Measurements from ENCODE around the gene FIP1L1.
"Not testable (repeated sequence)": the region's sequence is repeated elsewhere in the genome, so short reads cannot be mapped to it uniquely, and the experiment has no call there.

Gene FIP1L1

DNA sequence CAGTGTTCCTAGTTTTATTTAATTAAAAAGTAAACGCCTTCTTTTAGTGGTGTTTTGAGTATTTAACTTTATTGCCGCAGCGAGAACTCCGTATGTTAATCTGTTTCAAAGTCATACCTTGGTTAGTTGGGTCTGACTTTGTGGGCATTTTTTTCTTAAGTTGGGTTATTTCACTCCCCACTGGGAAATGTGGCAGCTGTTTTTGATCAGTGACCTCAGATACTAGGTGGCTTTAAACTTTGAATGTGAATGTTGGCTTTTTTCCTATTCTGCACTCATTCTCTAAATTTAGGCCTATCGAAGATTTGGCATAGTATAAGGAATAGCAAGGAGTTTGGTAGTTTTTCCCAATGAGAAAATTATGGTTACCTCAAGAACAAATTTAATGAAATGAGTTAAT, 85.9 kb downstream of the FIP1L1 start:
- TF ChIP-seq SNAI2 (CRISPR knock-in tag; IDR thresholded peaks at IDR 0.05) (no peak), CSDC2 (CRISPR knock-in tag; IDR thresholded peaks at IDR 0.05) (no peak), ZFP30 (CRISPR knock-in tag; IDR thresholded peaks at IDR 0.05) (no peak), ZNF70 (CRISPR knock-in tag; IDR thresholded peaks at IDR 0.05) (no peak), POU6F1 (CRISPR knock-in tag; IDR thresholded peaks at IDR 0.05; ENCODE audit: borderline replicate concordance, low read depth) (no peak), TSHZ2 (CRISPR knock-in tag; IDR thresholded peaks at IDR 0.05) (no peak), BACH2 (CRISPR knock-in tag; IDR thresholded peaks at IDR 0.05; ENCODE audit: borderline replicate concordance) (no peak), ZNF8 (CRISPR knock-in tag; IDR thresholded peaks at IDR 0.05) (no peak)
- ATAC-seq, result no peak

DNA sequence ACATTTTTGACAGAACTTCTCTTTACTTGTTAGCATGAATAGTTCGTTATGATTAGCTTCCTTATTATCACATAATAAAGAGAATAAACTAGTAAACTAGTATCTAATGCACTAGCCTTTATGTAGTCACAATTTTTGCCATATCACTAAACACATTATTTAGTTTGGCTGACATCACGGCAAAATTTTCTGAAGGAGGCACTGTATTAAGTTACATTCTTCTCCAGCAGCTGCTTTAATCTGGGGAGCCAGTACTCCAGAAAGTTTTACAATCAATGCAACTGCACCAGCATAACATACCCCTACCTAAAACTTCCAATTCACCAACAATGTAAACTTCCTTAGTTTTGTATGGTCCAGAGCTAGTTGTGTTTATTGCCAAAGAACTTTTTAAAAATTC, 87.8 kb downstream of the FIP1L1 start:
- ATAC-seq, result no peak

DNA sequence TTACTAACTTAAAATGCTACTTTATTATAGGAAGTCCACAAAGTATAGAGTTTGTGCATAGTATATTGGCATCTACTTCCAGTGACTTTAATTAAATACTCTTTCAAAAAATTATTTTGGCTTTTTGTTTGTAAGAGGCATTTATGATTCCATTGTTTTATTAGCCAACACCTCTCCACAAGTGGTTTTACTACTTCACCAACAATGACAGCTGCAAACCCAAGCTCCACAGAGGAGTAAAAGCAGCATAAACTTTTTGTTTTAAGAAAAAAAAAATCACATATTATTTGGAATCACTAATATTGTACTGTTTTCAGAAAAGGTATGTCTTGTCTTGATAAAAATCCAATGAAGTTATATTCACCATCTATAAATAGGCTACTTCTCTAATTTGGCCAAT, 88.5 kb downstream of the FIP1L1 start:
- TF ChIP-seq, protein P1, sequence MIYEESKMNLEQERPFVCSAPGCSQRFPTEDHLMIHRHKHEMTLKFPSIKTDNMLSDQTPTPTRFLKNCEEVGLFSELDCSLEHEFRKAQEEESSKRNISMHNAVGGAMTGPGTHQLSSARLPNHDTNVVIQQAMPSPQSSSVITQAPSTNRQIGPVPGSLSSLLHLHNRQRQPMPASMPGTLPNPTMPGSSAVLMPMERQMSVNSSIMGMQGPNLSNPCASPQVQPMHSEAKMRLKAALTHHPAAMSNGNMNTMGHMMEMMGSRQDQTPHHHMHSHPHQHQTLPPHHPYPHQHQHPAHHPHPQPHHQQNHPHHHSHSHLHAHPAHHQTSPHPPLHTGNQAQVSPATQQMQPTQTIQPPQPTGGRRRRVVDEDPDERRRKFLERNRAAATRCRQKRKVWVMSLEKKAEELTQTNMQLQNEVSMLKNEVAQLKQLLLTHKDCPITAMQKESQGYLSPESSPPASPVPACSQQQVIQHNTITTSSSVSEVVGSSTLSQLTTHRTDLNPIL (CRISPR knock-in tag; IDR thresholded peaks at IDR 0.05; ENCODE audit: low read depth), result no peak
- TF ChIP-seq RARB (CRISPR knock-in tag; IDR thresholded peaks at IDR 0.05) (no peak), TOX (CRISPR knock-in tag; IDR thresholded peaks at IDR 0.05; ENCODE audit: borderline replicate concordance) (no peak), PPARA (CRISPR knock-in tag; IDR thresholded peaks at IDR 0.05; ENCODE audit: borderline replicate concordance) (no peak), ZNF565 (CRISPR knock-in tag; conservative IDR thresholded peaks at IDR 0.05; ENCODE audit: low read depth) (no peak), ARNTL (CRISPR knock-in tag; IDR thresholded peaks at IDR 0.05; ENCODE audit: borderline replicate concordance, low read depth) (no peak), TCF4 (CRISPR knock-in tag; IDR thresholded peaks at IDR 0.05; ENCODE audit: borderline replicate concordance) (no peak), ZFP30 (CRISPR knock-in tag; IDR thresholded peaks at IDR 0.05) (no peak), OSR1 (CRISPR knock-in tag; IDR thresholded peaks at IDR 0.05) (no peak), ZC3H10 (CRISPR knock-in tag; IDR thresholded peaks at IDR 0.05) (no peak), SNAI2 (CRISPR knock-in tag; IDR thresholded peaks at IDR 0.05) (no peak), TSHZ2 (CRISPR knock-in tag; IDR thresholded peaks at IDR 0.05) (no peak), CSDC2 (CRISPR knock-in tag; IDR thresholded peaks at IDR 0.05) (no peak), ISL1 (CRISPR knock-in tag; IDR thresholded peaks at IDR 0.05) (no peak)
- TF ChIP-seq, protein P2, sequence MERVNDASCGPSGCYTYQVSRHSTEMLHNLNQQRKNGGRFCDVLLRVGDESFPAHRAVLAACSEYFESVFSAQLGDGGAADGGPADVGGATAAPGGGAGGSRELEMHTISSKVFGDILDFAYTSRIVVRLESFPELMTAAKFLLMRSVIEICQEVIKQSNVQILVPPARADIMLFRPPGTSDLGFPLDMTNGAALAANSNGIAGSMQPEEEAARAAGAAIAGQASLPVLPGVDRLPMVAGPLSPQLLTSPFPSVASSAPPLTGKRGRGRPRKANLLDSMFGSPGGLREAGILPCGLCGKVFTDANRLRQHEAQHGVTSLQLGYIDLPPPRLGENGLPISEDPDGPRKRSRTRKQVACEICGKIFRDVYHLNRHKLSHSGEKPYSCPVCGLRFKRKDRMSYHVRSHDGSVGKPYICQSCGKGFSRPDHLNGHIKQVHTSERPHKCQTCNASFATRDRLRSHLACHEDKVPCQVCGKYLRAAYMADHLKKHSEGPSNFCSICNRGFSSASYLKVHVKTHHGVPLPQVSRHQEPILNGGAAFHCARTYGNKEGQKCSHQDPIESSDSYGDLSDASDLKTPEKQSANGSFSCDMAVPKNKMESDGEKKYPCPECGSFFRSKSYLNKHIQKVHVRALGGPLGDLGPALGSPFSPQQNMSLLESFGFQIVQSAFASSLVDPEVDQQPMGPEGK (CRISPR knock-in tag; IDR thresholded peaks at IDR 0.05; ENCODE audit: borderline replicate concordance), result no peak

More for the DNA sequence above, 87.8 kb downstream of the FIP1L1 start:
- TF ChIP-seq BACH2 (CRISPR knock-in tag; IDR thresholded peaks at IDR 0.05; ENCODE audit: borderline replicate concordance), result no peak
- no peak for TF ChIP-seq PPARA (CRISPR knock-in tag; IDR thresholded peaks at IDR 0.05; ENCODE audit: borderline replicate concordance)
- no peak for TF ChIP-seq ESRRG (CRISPR knock-in tag; IDR thresholded peaks at IDR 0.05)
- no peak for TF ChIP-seq RARB (CRISPR knock-in tag; IDR thresholded peaks at IDR 0.05)
- TF ChIP-seq OSR1 (CRISPR knock-in tag; IDR thresholded peaks at IDR 0.05), result no peak
- no peak for TF ChIP-seq ZC3H10 (CRISPR knock-in tag; IDR thresholded peaks at IDR 0.05)
- no peak for TF ChIP-seq ZNF8 (CRISPR knock-in tag; IDR thresholded peaks at IDR 0.05)
- no peak for TF ChIP-seq TSHZ2 (CRISPR knock-in tag; IDR thresholded peaks at IDR 0.05)
- TF ChIP-seq ISL1 (CRISPR knock-in tag; IDR thresholded peaks at IDR 0.05), result no peak

GRCh38 chr4:53466576-53466975, 89.1 kb downstream of the FIP1L1 start:
- ATAC-seq, result not testable (repeated sequence)

More for the DNA sequence above, 88.5 kb downstream of the FIP1L1 start:
- no peak for ATAC-seq

Measured in SK-N-SH treated with all-trans-retinoic acid at 6 μM for 48 hours (cell line).